Sciatic nerve (tissue), 2 donors: ENCODE measurements around the gene ACTR1A. TPM values are rescaled to one million over a fixed set of nuclear protein-coding genes. Genes with fewer than 3 reads are reported as not detected.
A peak's percentile ranks its signal among the peaks of the same experiment; 100 is the strongest.
"Not testable (repeated sequence)": the region's sequence is repeated elsewhere in the genome, so short reads cannot be mapped to it uniquely, and the experiment has no call there.

Experiments used
- ATAC-seq: fragments of 200-7000 bp; cut with Tn5 transposase; one replicate; pipeline ENCODE4 v1.9.1; 2020; ENCODE audit warnings: mild to moderate bottlenecking, moderate library complexity
- DNase-seq: peaks from one replicate; pipeline ENCODE4 v3.0.0-alpha.2; 2020; ENCODE audit warnings: low spot score
- intact Hi-C: fragments of 100-400 bp; cut with DNase I; formaldehyde crosslinking; loops from one replicate; pipeline ENCODE4 v1.14.2; 2022
- total RNA-seq: library from RNA; stranded (reverse); fragmentation: NEBNext Ultra II Directional; extraction: Animal tissue kit (Norgen Biotek cat#: 25700); gene quantifications from one replicate; pipeline ENCODE4 v1.2.1, GENCODE V29; 2021
- donor health status: DM: no; HTN: no; CAD: no.
- donor health status: DM: no; HTN: no; CAD: no.

Gene ACTR1A
- total RNA-seq, 1 donor from 2014 or later = 84.3 TPM

DNA sequence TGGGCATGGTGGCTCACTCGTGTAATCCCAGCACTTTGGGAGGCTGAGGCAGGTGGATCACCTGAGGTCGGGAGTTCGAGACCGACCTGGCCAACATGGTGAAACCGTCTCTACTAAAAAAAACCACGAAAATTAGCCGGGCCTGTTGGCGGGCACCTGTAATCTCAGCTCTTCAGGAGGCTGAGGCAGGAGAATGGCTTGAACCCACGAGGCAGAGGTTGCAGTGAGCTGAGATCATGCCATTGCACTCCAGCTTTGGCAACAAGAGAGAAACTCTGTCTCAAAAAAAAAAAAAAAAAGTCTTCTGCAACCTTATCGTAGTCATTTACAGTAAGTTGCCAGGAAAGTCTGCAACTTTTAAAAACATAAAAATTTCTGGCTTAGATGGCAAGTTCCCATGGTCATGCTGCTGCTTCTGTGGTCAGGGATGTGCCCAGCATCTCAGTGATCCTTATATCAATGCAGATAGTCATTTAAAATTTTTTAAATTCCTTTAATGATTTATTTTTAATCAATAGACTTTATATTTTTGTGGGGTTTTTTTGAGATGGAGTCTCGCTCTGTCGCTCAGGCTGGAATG lies 16.8 kb upstream of the ACTR1A start:
- ATAC-seq (no peak), DNase-seq (peak; percentile 33)
- intact Hi-C loops = no loop called here

DNA sequence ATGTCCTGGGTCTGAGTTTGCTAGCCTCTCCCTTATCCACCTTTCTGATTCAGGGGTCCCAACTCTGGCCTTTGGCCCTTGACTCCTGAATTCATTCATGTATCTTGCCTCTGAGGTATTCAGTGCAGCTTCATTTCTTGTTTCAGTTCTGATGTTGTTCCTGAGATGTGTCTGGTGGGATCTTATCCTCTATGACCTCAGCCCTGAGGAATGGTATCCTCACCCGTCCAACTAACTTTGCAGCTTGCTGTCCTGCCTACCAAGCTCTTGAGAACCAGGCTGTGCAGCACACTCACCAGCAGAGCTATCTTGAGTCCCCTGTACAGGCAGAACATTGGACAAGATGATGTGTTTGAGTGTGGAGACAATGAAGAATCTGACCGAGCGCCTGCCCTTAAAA lies 15.0 kb upstream of the ACTR1A start:
- intact Hi-C loops = no loop called here
- no peak for ATAC-seq
- peak; percentile 3 for DNase-seq

DNA sequence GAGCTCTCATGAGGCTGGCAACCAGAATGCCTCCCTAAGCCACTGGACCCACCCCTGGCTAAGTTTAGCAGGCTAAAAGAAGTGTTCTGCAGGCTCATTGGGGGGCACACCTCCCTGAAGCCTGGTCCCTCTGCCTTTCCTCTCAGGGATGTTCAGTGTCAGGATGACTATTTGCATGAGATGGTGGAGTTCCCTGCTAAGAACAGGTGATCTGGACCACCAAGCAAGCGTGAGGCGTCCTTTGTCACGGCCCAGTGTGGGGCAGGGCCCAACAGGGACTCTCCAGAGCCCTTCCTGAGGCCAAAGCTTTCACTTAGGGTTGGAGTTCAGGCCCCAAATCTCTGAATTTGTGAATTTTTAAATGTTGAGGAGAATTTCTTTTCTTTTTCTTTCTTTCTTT lies 13.2 kb upstream of the ACTR1A start:
- DNase-seq (peak; percentile 17), ATAC-seq (no peak)
- intact Hi-C loops = no loop called here

DNA sequence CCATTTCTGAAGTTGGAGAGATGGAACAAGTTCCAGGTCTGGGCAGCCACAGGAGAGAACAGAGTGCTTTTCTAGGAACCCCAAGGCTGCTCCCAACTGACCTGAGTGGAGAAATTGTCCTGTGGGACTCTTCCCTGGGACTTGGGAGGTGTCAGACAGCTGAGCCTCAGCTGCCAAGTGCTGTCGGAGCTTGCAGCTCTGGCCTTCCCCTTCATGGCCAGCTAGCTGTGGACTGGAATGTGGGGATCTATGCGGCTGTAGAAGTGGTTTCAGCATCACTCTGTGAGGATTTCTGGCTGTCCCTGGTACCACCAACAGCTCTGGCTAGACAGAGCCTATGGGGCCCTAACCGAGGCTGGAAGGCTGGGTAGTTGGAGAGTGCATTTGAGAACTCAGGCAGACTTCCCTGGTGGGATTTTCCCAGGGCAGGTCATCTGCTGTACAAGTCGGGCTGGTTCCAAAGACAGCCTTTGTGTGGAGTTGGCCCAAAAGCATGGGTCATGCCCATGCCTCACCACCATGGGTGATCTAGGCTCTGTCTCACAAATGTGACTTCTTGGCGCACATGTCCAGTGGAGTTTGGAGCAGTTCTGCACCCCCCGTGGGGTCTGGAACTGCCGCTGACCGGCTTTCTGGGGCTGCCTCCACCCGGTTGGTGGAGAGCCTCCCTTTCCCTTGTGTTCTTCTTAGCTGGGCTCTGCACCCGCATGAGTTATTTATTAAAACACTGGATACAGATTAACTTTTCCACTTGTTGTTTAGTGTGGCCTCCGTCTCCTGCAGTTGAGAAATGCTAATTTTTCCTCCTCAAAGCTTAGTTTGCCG lies 12.2 kb upstream of the ACTR1A start:
- ATAC-seq = peak; percentile 52
- DNase-seq = no peak
- intact Hi-C loops = no loop called here

DNA sequence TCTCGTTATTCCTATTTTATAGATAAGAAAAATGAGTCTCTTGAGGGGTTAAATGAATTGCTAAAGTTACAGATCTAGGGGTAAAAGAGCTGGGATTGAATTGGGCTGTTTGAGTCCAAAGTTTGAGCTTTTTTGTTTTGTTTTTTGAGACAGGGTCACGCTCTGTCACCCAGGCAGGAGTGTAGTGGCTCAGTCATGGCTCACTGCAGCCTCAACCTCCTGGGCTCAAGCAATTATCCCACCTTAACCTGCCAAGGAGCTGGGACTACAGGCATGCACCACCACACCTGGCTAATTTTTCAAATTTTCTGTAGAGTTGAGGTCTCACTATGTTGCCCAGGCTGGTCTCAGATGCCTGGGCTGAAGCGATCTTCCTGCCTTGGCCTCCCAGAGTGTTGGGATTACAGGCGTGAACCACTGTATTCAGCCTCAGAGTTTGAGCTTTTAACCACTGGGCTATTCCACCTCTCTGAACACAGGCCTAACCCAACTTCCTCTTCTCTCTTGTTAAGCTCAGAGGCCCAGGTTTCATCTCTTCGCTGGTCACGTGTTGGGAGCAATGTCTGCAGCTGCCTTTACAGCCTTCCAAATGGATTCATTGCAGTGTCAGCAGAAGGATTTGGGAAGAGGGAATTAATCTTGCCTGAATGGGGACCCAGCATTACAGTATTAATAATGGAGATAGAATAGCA lies 9.2 kb upstream of the ACTR1A start:
- intact Hi-C loops = no loop called here
- ATAC-seq = no peak

DNA sequence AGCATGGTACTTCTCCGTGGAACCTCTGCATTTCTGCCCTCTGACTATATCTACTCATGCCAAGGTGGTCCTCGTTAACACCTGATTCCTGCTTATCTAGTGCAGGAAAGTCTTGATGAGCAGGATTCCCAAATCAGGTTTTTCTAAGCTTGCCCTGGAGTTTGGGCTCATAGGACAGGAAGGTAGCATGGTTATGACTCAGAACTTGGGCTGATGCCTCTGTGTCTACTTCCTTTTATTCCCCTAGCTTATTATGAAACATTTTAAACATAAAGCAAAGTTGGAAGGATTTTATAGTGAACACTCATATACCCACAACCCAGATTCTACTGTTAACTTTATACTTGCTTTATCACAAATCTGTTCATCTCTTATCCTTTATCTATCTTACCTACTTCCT lies 6.9 kb upstream of the ACTR1A start:
- intact Hi-C loops = no loop called here
- DNase-seq (no peak), ATAC-seq (no peak)

More for the DNA sequence above, 9.2 kb upstream of the ACTR1A start:
- peak; percentile 26 for DNase-seq

DNA sequence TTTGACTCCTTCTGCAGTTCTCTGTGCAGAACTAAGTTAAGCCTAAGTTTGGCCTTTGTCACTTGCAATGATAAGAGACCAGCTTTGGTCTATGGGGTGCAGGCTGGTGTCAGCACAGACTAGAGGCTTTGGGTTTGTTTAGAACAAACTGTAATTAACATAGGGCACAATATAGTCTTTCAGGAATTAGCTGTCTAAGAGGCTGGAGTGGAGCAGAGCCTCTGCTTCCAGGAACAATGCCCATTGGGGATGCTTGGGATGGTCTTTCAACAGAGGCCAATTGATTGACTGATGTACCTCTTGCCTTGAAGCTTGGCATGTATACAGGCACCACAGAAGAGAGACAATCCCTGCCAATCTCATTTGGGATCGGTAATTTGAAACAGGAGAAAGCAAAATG lies 6.0 kb upstream of the ACTR1A start:
- ATAC-seq (no peak), DNase-seq (peak; percentile 9)
- intact Hi-C loops = no loop called here

DNA sequence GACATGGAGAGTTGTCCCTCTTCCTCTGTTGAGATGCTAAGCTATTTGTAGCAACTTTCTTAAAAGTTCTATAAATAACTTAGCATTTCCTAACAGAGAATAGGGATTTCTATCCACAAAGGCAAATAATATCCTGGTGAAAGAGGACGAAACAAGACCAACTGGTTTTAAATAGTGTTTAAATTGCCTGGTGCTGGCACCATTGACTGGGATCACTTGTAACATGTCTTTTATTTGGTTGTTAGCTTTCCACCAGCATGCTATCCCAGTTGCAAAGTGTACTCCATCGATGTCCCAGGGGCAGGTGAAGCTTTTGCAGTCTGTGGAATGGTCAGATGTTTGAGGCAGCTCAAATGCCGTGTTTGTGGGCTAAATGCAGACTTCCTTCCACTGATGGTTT lies 5.0 kb upstream of the ACTR1A start:
- intact Hi-C loops = no loop called here
- DNase-seq = peak; percentile 2
- ATAC-seq = no peak

DNA sequence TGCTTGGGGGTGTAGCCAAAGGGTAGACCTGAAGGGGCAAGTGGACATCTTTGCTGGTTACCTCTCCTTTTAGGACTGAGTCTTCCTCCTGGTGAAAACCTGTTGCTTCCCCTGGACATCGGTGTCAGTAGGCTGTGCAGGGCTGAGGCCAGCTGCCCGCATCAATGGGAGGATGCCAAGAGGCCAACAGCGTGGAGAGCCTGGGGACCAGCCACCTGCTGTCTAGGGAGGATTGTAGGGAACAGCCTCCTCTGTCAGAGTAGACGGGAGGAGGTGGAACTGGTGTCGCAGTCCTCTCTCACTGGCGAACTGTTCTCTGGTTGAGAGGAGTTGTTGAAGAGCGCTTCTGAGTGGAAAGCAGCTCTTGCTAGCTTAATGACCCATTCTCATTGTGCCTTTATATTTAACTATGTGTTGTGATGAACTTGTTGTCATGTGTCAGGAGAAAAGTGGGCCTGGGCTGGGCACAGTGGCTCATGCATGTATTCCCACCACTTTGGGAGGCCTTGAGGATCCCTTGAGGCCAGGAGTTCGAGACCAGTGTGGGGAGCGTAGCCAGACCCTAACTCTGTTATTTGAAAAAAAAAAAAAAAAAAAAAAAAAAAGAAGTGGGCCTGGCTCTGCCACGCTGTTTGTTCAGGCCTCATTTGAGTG lies 3.1 kb upstream of the ACTR1A start:
- intact Hi-C loops = no loop called here
- ATAC-seq = no peak
- peak; percentile 57 for DNase-seq

DNA sequence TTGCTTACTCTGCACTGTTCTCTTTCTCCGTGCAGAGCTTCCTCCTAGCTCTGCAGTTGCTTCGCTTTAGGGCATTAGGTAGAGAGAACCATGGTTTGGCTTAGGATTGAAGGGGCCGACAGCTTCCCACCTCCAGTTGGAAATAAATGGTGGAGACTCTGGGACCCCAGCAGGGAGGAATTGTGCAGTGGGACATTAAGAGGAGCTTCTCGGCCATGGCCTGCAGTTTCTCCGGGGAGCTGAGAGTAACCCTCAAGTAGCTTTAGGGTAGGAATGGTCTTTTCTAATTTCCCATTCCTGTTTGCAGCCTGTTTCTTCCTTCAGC lies 2.4 kb upstream of the ACTR1A start:
- intact Hi-C loops = loop anchor here (1.0 to 5.0 kb wide), 2 partner anchors 77 to 354 kb away; no protein-coding TSS in a partner anchor
- ATAC-seq = no peak
- DNase-seq = peak; percentile 50

DNA sequence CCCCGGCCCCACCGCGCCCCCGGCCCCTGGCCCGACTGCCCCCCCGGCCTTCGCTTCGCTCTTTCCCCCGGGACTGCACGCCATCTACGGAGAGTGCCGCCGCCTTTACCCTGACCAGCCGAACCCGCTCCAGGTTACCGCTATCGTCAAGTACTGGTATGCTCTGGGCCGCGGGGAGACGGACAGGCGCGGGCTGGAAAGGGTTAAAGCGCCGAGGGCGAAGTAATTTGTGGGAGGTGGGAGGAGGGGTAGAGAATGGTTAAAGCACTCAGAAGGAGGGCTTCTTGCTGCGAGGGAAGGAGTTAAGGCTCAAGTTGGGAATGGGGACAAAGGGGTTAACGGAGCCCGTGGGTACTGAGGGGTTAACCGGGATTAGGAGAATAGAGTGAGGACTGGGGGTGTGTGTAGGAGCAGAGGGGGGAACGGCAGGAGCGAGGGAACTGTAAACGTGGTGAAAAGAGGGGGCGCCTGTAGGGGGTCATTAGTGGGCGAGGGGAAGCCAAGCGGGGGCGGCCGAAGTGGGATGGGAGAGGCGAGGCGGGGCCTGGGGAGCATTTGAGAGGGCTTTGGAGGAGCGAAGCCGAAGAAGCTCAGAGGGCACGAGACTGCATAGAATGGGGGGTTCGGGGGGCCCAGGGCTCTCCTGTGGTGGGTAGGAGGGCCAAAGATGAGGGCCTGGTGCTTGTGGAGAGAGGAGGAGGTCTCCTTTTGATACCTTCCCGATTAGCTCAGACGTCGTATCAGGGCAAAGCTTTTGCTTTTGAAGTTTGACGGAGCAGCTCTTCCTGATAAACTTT lies 1.9 kb upstream of the ACTR1A start:
- DNase-seq = peak; percentile 75
- intact Hi-C loops = loop anchor here (1.0 to 5.0 kb wide), 2 partner anchors 78 to 353 kb away; no protein-coding TSS in a partner anchor
- no peak for ATAC-seq

DNA sequence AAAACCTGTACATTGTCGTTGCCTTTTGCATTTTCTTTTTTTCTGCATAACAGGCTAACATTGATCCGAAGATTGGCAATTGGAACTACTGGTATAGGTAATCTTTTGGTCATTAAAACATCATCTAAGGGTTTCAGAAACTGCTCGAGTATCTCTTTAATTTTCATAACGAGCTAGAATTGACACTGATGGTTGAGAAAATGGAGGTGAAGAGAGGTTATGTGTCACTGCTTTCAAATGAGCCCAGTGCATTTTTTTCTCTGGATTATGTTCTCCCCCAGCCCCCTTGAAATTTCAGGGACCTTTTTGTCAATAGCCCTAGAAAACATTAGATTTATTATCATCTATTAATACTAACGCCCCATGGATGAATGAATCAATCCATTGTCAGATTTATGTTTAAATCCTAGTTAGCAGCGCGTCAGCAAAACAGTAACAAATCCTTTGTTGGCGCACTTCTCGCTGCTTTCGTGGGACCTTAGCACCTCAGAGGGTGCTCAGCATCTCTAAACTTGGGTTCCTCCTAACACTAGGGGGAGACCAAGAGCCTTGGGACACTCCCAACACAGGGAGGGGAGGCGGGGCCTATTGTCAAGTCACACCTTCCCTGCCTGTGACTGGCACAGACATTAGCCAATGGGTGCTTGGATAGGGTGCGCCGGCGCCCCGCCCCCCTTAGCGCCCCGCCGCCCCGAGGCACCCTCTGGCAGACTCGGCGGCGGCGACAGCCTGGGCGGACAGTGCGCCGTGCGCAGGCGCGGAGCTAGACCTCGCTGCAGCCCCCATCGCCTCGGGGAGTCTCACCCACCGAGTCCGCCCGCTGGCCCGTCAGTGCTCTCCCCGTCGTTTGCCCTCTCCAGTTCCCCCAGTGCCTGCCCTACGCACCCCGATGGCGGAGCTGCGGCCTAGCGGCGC lies 1.0 kb upstream of the ACTR1A start, which contains the start of gene SUFU:
SUFU (plus strand) TSS at position 709 of the 915 bp plus-strand sequence; CDS start at position 890, 181 bp downstream.
- peak; percentile 98 for DNase-seq
- intact Hi-C loops = loop anchor here (1.0 to 5.0 kb wide), 2 partner anchors 79 to 352 kb away; no protein-coding TSS in a partner anchor
- ATAC-seq = peak; percentile 89

DNA sequence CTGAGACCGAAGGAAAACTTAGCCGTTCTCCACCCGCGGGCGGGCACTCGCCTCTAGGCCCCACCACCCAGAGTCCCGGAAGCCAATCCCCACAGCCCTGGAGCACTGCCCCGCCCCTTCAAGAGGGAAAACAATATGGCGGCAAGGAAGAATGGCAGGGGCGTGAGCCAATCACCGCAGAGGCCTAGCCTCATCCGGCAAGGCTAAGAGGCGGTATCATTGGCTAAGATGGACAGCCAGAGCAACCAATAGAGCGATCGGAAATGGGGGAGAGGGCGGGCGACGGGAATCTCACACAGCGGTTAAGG lies 529 bp downstream of the ACTR1A start:
- ATAC-seq (peak; percentile 93), DNase-seq (peak; percentile 99)
- intact Hi-C loops = loop anchor here (5.0 kb wide), 1 partner anchor 80 kb away; no protein-coding TSS in a partner anchor

DNA sequence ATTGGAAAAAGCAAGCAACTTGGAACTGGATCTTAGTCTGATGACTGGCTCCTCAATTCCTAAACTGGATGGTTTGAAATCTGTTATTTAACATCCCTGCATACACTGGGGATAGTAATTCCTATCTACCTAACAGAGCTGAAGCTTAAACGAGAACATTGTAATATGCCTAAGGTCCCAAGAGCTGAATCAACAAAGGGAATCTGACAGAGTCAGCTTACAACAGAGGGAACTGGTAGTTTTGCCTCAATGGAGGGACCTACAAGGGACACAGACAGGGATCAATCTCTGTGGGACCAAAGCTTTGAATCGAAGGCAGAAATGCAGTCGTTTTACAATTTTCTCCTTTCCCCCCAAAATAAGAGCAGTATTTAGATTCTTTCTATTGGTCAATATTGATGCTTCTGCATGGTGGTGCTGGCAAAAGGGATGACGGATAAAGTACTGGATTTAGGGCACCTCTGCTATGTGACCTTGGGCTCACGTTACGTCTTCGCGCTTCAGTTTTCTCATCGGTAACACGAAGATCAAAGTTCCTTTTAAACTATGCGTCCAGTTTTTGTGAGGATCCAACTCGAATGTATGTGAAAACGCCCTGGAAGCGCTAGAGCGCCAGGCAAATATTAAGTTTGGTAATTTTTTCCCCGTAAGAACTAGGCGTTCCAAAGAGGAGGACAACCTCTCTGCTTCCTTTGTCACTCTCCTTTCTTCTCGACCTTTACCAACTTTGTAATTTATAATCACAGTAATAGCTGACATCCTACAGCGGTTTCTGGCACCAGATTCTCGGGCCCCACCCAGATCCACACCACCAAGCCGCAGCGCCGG lies 1.1 kb downstream of the ACTR1A start:
- ATAC-seq (no peak), DNase-seq (no peak)
- intact Hi-C loops = loop anchor here (5.0 kb wide), 1 partner anchor 81 kb away; no protein-coding TSS in a partner anchor

DNA sequence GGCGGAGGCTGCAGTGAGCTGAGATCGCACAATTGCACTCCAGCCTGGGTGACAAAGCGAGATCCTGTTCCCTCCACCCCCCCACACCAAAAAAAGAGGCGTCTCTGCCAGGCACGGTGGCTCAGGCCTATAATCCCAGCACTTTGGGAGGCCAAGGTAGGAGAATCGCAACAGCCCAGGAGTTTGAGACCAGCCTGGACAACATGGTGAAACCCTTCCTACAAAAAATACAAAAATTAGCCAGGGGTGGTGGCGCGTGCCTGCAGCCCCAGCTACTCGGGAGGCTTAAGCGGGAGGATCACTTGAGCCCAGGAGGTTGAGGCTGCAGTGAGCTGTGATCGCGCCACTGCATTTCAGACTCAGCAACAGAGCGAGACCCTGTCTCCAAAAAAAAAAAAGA lies 1.8 kb downstream of the ACTR1A start:
- intact Hi-C loops = loop anchor here (5.0 kb wide), 1 partner anchor 82 kb away; no protein-coding TSS in a partner anchor
- not testable (repeated sequence) for DNase-seq, ATAC-seq

DNA sequence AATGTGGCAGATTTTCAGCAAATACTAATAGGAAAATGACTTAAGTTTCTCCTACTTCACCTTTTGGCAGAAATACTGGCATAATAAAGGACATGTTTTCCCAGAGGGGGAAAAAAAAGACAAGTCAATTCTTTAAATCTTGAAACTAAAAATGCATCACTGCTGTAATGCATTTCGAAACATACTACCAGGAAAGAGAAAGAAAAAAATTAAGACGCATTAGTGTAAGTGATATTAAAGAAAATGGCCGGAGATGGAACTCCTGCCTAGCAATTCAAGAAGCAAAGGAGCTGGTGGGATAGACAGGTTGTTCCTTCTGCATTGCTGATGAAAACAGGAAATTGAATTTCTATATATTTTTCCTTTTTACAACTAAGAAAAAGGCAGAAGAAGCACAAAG lies 3.2 kb downstream of the ACTR1A start:
- DNase-seq = no peak
- no peak for ATAC-seq
- intact Hi-C loops = no loop called here

DNA sequence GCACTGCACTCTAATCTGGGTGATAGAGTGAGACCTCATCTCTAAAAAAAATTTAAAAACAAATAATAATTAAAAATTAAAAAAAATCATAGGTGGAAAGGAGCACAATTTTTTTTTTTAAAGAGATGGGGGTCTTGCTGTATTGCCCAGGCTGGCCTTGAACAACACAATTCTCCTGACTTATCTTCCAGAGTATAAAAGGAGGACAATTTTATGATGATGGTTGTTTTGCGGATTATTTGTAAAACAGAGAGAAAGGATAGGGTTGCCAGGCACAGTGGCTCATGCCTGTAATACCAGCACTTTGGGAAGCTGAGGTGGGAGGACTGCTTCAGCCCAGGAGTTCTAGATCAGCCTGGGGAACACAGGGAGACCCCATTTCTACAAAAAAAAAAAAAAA lies 5.0 kb downstream of the ACTR1A start:
- DNase-seq = no peak
- intact Hi-C loops = no loop called here

More for the DNA sequence above, 5.0 kb downstream of the ACTR1A start:
- no peak for ATAC-seq
